Left ventricle myocardium inferior (tissue), 1 donor: ENCODE data around the gene UGT2A3. TPM values are rescaled to one million over a fixed set of nuclear protein-coding genes. Genes with fewer than 3 reads are reported as not detected.
"Not testable (repeated sequence)": the region's sequence is repeated elsewhere in the genome, so short reads cannot be mapped to it uniquely, and the experiment has no call there.

Experiments
- DNase-seq: peaks from one replicate; pipeline ENCODE4 v3.0.0-alpha.2; 2020
- H3K27ac ChIP-seq: fragments of 200-600 bp; replicated peaks from 2 replicates; pipeline ENCODE4 v1.8.0; 2021
- H3K27me3 ChIP-seq: fragments of 200-600 bp; 2 replicates; pipeline ENCODE4 v1.8.0; 2021; ENCODE audit warnings: low read depth
- H3K36me3 ChIP-seq: fragments of 200-600 bp; 2 replicates; pipeline ENCODE4 v1.8.0; 2021
- H3K4me1 ChIP-seq: fragments of 200-600 bp; 2 replicates; pipeline ENCODE4 v1.8.0; 2021
- H3K4me3 ChIP-seq: fragments of 200-600 bp; 2 replicates; pipeline ENCODE4 v1.8.0; 2021; ENCODE audit warnings: mild to moderate bottlenecking, moderate library complexity
- H3K9me3 ChIP-seq: fragments of 200-600 bp; replicated peaks from 2 replicates; pipeline ENCODE4 v1.8.0; 2021
- intact Hi-C: fragments of 100-400 bp; cut with micrococcal nuclease; formaldehyde crosslinking; loops from one replicate; pipeline ENCODE4 v1.11.0; 2022
- total RNA-seq: library from RNA; stranded (reverse); fragmentation: NEBNext Ultra II Directional; extraction: Animal tissue kit (Norgen Biotek cat#: 25700); gene quantifications from one replicate; pipeline ENCODE4 v1.2.1, GENCODE V29; 2021
- TF ChIP-seq, protein P1 (sequence below): fragments of 200-600 bp; IDR thresholded peaks from 2 replicates; pipeline ENCODE4 v1.8.0; 2021; ENCODE audit warnings: antibody characterized with exemption, mild to moderate bottlenecking, borderline replicate concordance
- donor health status: DM: no; HTN: yes; CAD: no; lungs with severe emphysema.

The UGT2A3 gene
- total RNA-seq, 1 donor from 2014 or later = not detected

DNA sequence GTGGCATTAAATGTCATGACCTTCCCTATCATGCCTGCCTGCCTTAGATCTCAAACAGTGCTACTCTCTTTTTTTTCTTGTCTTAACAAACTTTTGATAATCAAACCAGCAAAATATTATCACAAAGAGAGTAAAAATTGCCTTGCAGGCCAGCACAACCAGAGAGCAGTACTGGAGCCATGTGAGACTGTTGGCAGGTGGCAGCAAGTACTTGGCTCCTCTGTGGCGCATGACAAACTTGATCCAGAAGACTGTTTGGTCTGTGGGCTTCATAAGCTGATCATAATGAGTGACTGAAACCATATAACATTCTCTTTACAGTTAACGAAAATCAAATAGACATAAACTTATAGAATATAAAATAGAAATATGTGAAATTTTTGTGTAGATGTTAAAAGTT, 33.3 kb upstream of the UGT2A3 start:
- no peaks in the 10 kb centered on the region for H3K4me1 ChIP-seq
- TF ChIP-seq, protein P1, sequence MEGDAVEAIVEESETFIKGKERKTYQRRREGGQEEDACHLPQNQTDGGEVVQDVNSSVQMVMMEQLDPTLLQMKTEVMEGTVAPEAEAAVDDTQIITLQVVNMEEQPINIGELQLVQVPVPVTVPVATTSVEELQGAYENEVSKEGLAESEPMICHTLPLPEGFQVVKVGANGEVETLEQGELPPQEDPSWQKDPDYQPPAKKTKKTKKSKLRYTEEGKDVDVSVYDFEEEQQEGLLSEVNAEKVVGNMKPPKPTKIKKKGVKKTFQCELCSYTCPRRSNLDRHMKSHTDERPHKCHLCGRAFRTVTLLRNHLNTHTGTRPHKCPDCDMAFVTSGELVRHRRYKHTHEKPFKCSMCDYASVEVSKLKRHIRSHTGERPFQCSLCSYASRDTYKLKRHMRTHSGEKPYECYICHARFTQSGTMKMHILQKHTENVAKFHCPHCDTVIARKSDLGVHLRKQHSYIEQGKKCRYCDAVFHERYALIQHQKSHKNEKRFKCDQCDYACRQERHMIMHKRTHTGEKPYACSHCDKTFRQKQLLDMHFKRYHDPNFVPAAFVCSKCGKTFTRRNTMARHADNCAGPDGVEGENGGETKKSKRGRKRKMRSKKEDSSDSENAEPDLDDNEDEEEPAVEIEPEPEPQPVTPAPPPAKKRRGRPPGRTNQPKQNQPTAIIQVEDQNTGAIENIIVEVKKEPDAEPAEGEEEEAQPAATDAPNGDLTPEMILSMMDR = no peak
- H3K27ac ChIP-seq = no peak overlapping the region
- H3K27me3 ChIP-seq = no peaks in the 10 kb centered on the region
- H3K9me3 ChIP-seq = peaks cover 12% of the 10 kb centered on the region
- no peaks in the 10 kb centered on the region for H3K36me3 ChIP-seq
- no peak overlapping the region for H3K4me3 ChIP-seq
- intact Hi-C loops = no loop called here
- DNase-seq = no peak

- intact Hi-C loops = no loop called here
- TF ChIP-seq, protein P1 = no peak
- Histone ChIP-seq H3K4me3 (no peak overlapping the region), H3K4me1 (no peaks in the 10 kb centered on the region), H3K36me3 (no peaks in the 10 kb centered on the region), H3K27ac (no peak overlapping the region), H3K9me3 (no peaks in the 10 kb centered on the region), H3K27me3 (no peaks in the 10 kb centered on the region)
- DNase-seq = no peak
Measured at GRCh38 chr4:68963374-68963773, 11.8 kb upstream of the UGT2A3 start.

DNA sequence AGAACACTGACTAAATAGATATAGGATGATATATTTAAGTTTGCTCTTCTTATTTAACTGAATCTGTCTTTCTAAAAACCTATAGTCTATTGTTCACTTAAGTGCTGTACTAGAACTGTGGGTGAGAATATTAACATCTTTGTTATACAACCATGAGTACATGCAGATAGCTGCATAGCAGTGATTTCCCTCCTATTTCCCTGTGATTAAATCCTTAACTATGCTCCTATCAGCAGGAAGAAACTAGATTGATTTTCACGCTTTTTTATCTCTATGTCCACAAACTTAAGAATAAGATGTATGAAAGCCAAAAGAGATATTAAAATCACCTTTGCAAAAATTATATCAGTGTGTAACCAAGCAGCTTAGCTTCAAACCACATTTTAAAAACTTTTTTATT, 11.3 kb upstream of the UGT2A3 start:
- Histone ChIP-seq H3K4me1 (no peaks in the 10 kb centered on the region), H3K27ac (no peak overlapping the region), H3K9me3 (no peaks in the 10 kb centered on the region), H3K27me3 (no peaks in the 10 kb centered on the region), H3K4me3 (no peak overlapping the region), H3K36me3 (no peaks in the 10 kb centered on the region)
- TF ChIP-seq, protein P1 = no peak
- no peak for DNase-seq
- intact Hi-C loops = no loop called here

DNA sequence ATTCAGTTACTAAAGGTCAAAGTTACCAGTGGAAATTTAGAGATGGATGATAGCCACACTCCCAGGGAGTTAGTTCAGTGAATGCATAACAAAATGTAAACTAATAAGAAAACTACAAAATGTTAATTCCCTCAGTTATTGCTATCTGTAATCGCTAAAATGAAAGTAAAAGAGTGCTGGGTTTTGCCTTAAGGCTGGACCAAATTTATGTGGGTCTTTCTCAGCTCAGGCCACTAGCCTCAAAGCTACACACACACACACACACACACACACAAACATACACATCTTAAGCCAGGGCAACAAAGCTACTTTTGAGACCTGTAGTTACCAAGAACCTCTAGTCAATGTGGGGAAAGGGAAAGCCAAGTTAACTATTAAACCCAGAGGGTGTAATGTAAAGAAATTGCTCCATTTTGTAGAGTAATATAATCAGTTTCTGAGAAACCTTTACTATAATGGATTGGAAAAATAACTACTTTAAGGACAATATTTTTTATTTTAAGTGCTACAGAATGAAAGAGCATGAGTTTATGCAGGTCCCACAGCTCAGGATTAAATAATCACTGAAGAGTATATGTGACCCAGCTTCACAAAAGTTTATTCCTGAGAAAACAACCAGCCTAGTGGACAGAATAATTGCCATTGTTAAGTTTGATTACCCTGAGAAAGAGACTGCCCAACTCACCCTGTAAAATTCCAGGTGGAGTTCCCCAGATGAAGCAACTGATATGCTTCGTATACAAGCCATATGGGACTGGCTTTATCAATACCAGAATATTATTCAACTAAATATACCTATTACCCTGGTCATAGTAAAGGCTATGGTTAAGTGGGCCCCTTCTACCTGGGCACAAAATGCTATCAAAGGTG, 8.9 kb upstream of the UGT2A3 start:
- no peak overlapping the region for H3K4me3 ChIP-seq
- H3K9me3 ChIP-seq = no peaks in the 10 kb centered on the region
- H3K4me1 ChIP-seq = no peaks in the 10 kb centered on the region
- no peak for DNase-seq
- no peaks in the 10 kb centered on the region for H3K36me3 ChIP-seq
- H3K27ac ChIP-seq = no peak overlapping the region
- TF ChIP-seq, protein P1 = no peak
- no peaks in the 10 kb centered on the region for H3K27me3 ChIP-seq
- intact Hi-C loops = no loop called here

DNA sequence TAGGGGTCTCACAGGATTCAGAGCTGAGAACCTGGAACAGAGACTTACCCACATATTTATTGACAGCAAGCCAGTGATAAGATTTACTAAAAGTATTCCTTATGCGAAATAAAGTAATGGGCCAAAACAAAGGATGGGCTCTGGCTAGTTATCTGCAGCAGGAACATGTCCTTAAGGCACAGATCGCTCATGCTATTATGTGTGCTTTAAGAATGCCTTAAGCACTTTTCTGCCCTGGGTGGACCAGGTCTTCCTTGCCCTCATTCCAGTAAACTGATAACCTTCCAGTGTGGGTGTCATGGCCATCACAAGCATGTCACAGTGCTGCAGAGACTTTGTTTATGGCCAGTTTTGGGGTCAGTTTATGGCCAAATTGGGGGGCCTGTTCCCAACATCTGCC, 7.5 kb upstream of the UGT2A3 start:
- DNase-seq, H3K4me3 ChIP-seq, intact Hi-C loops, H3K4me1 ChIP-seq, H3K36me3 ChIP-seq, H3K27me3 ChIP-seq, H3K9me3 ChIP-seq, H3K27ac ChIP-seq: not testable (repeated sequence)

- H3K36me3 ChIP-seq = no peaks in the 10 kb centered on the region
- no peaks in the 10 kb centered on the region for H3K9me3 ChIP-seq
- H3K4me1 ChIP-seq = no peaks in the 10 kb centered on the region
- intact Hi-C loops = no loop called here
- H3K27ac ChIP-seq = no peak overlapping the region
- DNase-seq = no peak
- H3K4me3 ChIP-seq = no peak overlapping the region
- no peaks in the 10 kb centered on the region for H3K27me3 ChIP-seq
- TF ChIP-seq, protein P1 = no peak
Measured at GRCh38 chr4:68954126-68954525, 2.5 kb upstream of the UGT2A3 start.
